Stomach (tissue), 4 donors: ENCODE results near the gene KCNC3.

ENCODE experiments used
- CTCF ChIP-seq, 7 experiments: fragments of 450-650 bp in 4 of 7; fragments of 200-600 bp in 3 of 7; sonication (generic) in 3 of 7; IDR thresholded peaks; one replicate each; pipeline ENCODE4 v1.5.1; 2016 to 2019; ENCODE audit warnings: antibody characterized with exemption in 7 of 7, control low read depth in 2 of 7, mild to moderate bottlenecking in 1 of 7
- POLR2AphosphoS5 ChIP-seq, 3 donors: sonication (generic); formaldehyde crosslinking; IDR thresholded peaks; one replicate each; pipeline ENCODE4 v1.6.1; 2016; ENCODE audit warnings: antibody characterized with exemption in 3 of 3

- no peak for TF ChIP-seq CTCF (IDR thresholded peaks at IDR 0.05)
- TF ChIP-seq POLR2AphosphoS5 (IDR thresholded peaks at IDR 0.05) = no peak
Measured at GRCh38 chr19:50287331-50287730, 41.8 kb downstream of the KCNC3 start.
